HEK293 (cell line): Measurements from ENCODE around the gene ELOA2.
A peak's percentile ranks its signal among the peaks of the same experiment; 100 is the strongest.

Source experiments
- CTCF ChIA-PET: fragments of 350-600 bp; formaldehyde crosslinking; extraction: SDS; loops from one replicate; lab custom pipeline; 2021; ENCODE audit warnings: antibody characterized with exemption; lab: Yijun Ruan, JAX
- POLR2A ChIA-PET: fragments of 300-600 bp; formaldehyde crosslinking; extraction: SDS; loops from one replicate; lab custom pipeline; 2020; ENCODE audit warnings: antibody characterized with exemption, inconsistent platforms; lab: Yijun Ruan, JAX
- H3K27ac ChIP-seq: fragments of 200-500 bp; sonication (Bioruptor generic); 2 replicates; pipeline ENCODE4 v1.5.1; 2014; ENCODE audit warnings: low read depth, low read length, control low read depth, inconsistent platforms; ENCODE audit errors: extremely low read depth
- H3K36me3 ChIP-seq, 2 experiments: fragments of 200-500 bp in 1 of 2; sonication (Bioruptor generic) in 1 of 2; 1 replicate in 1 of 2; 2 replicates in 1 of 2; pipeline ENCODE4 v1.5.1; 2014 to 2017; ENCODE audit warnings: inconsistent platforms in 2 of 2, low read length in 2 of 2; ENCODE audit not compliant: control insufficient read depth in 2 of 2, insufficient read depth in 1 of 2
- H3K4me1 ChIP-seq: fragments of 200-500 bp; sonication (Bioruptor generic); 2 replicates; pipeline ENCODE4 v1.5.1; 2014; ENCODE audit warnings: mild to moderate bottlenecking, low read length, inconsistent platforms; ENCODE audit not compliant: control insufficient read depth, insufficient read depth
- H3K4me3 ChIP-seq: 2 replicates; pipeline ENCODE4 v1.5.1; 2011; ENCODE audit warnings: low read depth, mild to moderate bottlenecking, control low read depth, low read length, moderate library complexity
- H3K9me3 ChIP-seq: fragments of 200-500 bp; sonication (Bioruptor generic); 2 replicates; pipeline ENCODE4 v1.5.1; 2014; ENCODE audit warnings: low read depth, low read length, inconsistent platforms; ENCODE audit not compliant: control insufficient read depth, insufficient read depth
- ELK4 ChIP-seq: IDR thresholded peaks from 2 replicates; pipeline ENCODE4 v1.6.1; 2011; ENCODE audit warnings: mild to moderate bottlenecking, low read depth, low read length, borderline replicate concordance
- KLF10 ChIP-seq: fragments of 450-650 bp; IDR thresholded peaks from 2 replicates; pipeline ENCODE4 v1.5.1; 2018; ENCODE audit warnings: missing biosample characterization, mild to moderate bottlenecking, missing genetic modification characterization
- KLF17 ChIP-seq: fragments of 450-650 bp; formaldehyde crosslinking; IDR thresholded peaks from 2 replicates; pipeline ENCODE4 v1.5.1; 2016; ENCODE audit warnings: missing biosample characterization, missing genetic modification characterization
- KLF8 ChIP-seq: fragments of 450-650 bp; formaldehyde crosslinking; IDR thresholded peaks from 2 replicates; pipeline ENCODE4 v1.5.1; 2016; ENCODE audit warnings: missing biosample characterization, missing genetic modification characterization
- PRDM4 ChIP-seq: fragments of 450-650 bp; formaldehyde crosslinking; IDR thresholded peaks from 2 replicates; pipeline ENCODE4 v1.5.1; 2017; ENCODE audit warnings: missing biosample characterization, missing genetic modification characterization
- PRDM6 ChIP-seq: fragments of 450-650 bp; formaldehyde crosslinking; IDR thresholded peaks from 2 replicates; pipeline ENCODE4 v1.5.1; 2017; ENCODE audit warnings: missing biosample characterization, missing genetic modification characterization
- TSHZ1 ChIP-seq: fragments of 450-650 bp; formaldehyde crosslinking; IDR thresholded peaks from 2 replicates; pipeline ENCODE4 v1.5.1; 2016; ENCODE audit warnings: missing biosample characterization, missing genetic modification characterization, borderline replicate concordance
- ZFHX2 ChIP-seq: fragments of 450-650 bp; formaldehyde crosslinking; conservative IDR thresholded peaks from 2 replicates; pipeline ENCODE4 v1.5.1; 2016; ENCODE audit warnings: missing biosample characterization, missing genetic modification characterization
- ZNF157 ChIP-seq: fragments of 450-650 bp; formaldehyde crosslinking; IDR thresholded peaks from 2 replicates; pipeline ENCODE4 v1.5.1; 2016; ENCODE audit warnings: missing biosample characterization, missing genetic modification characterization
- ZNF24 ChIP-seq: fragments of 450-650 bp; formaldehyde crosslinking; IDR thresholded peaks from 2 replicates; pipeline ENCODE4 v1.5.1; 2016; ENCODE audit warnings: missing biosample characterization, missing genetic modification characterization
- ZNF266 ChIP-seq: fragments of 450-650 bp; formaldehyde crosslinking; IDR thresholded peaks from 2 replicates; pipeline ENCODE4 v1.5.1; 2016; ENCODE audit warnings: missing biosample characterization, missing genetic modification characterization, low read depth
- ZNF324 ChIP-seq: fragments of 450-650 bp; formaldehyde crosslinking; IDR thresholded peaks from 2 replicates; pipeline ENCODE4 v1.5.1; 2016; ENCODE audit warnings: missing biosample characterization, missing genetic modification characterization
- ZNF366 ChIP-seq: fragments of 450-650 bp; formaldehyde crosslinking; conservative IDR thresholded peaks from 2 replicates; pipeline ENCODE4 v1.5.1; 2016; ENCODE audit warnings: missing biosample characterization, missing genetic modification characterization
- ZNF658 ChIP-seq: fragments of 450-650 bp; formaldehyde crosslinking; IDR thresholded peaks from 2 replicates; pipeline ENCODE4; 2016; ENCODE audit warnings: missing biosample characterization, missing genetic modification characterization
- ZNF747 ChIP-seq: fragments of 450-650 bp; formaldehyde crosslinking; IDR thresholded peaks from 2 replicates; pipeline ENCODE4 v1.5.1; 2016; ENCODE audit warnings: missing biosample characterization, missing genetic modification characterization
- ZNF843 ChIP-seq: fragments of 450-650 bp; formaldehyde crosslinking; IDR thresholded peaks from 2 replicates; pipeline ENCODE4 v1.5.1; 2016; ENCODE audit warnings: missing biosample characterization, missing genetic modification characterization
- ZSCAN18 ChIP-seq: fragments of 450-650 bp; formaldehyde crosslinking; IDR thresholded peaks from 2 replicates; pipeline ENCODE4 v1.5.1; 2016; ENCODE audit warnings: missing biosample characterization, missing genetic modification characterization

ELOA2 gene

GRCh38 chr18:47035156-47035671 is at the start of gene ELOA2:
ELOA2 (minus strand) TSS chr18:47035621; CDS start chr18:47035264, 357 bp downstream.
- ChIA-PET POLR2A (interaction anchor here (0.6 kb wide), 1 partner anchor 9 kb away, joined by 5 read pairs; no protein-coding TSS in a partner anchor), CTCF (interaction anchor here (0.6 to 1.0 kb wide), 2 partner anchors 30 to 85 kb away, joined by 3 to 5 read pairs; no protein-coding TSS in a partner anchor)
- Histone ChIP-seq H3K4me1 (no peaks in the 10 kb centered on the region), H3K9me3 (no peaks in the 10 kb centered on the region), H3K4me3 (no peak within 1 kb of the TSS), H3K36me3 (no peaks in the 10 kb centered on the region), H3K27ac (no peak within 1 kb of the TSS)
- no peak for TF ChIP-seq KLF17 (tag by site-specific recombination)
- TF ChIP-seq ZNF324 (tag by site-specific recombination) = no peak

- ChIA-PET CTCF (interaction anchor here (0.8 to 1.3 kb wide), 2 partner anchors 18 to 31 kb away, joined by 4 to 5 read pairs; no protein-coding TSS in a partner anchor), POLR2A (no interaction called here)
- H3K27ac ChIP-seq = no peak overlapping the region
- no peak overlapping the region for H3K4me3 ChIP-seq
- no peaks in the 10 kb centered on the region for H3K9me3 ChIP-seq
- H3K4me1 ChIP-seq = no peaks in the 10 kb centered on the region
- TF ChIP-seq ZNF658 (tag by site-specific recombination) (no peak), ZFHX2 (no peak), PRDM6 (tag by site-specific recombination) (no peak), KLF8 (no peak), ZNF747 (tag by site-specific recombination) (no peak), ZNF266 (tag by site-specific recombination) (no peak), PRDM4 (tag by site-specific recombination) (no peak), KLF10 (tag by site-specific recombination) (no peak), ZNF843 (tag by site-specific recombination) (no peak)
- H3K36me3 ChIP-seq = no peaks in the 10 kb centered on the region
Measured at GRCh38 chr18:47081578-47081977, 46.2 kb upstream of the ELOA2 start.

GRCh38 chr18:47080872-47081271 is 45.5 kb upstream of the ELOA2 start:
- CTCF ChIA-PET = interaction anchor here (0.8 kb wide), 1 partner anchor 19 kb away, joined by 4 read pairs; no protein-coding TSS in a partner anchor
- no peaks in the 10 kb centered on the region for H3K9me3 ChIP-seq
- H3K4me3 ChIP-seq = no peak overlapping the region
- H3K27ac ChIP-seq = no peak overlapping the region
- POLR2A ChIA-PET = no interaction called here
- no peaks in the 10 kb centered on the region for H3K4me1 ChIP-seq
- no peaks in the 10 kb centered on the region for H3K36me3 ChIP-seq
- TF ChIP-seq ELK4 (no peak), ZSCAN18 (tag by site-specific recombination) (no peak), ZNF24 (tag by site-specific recombination) (no peak), ZNF157 (tag by site-specific recombination) (no peak), TSHZ1 (no peak), ZNF366 (tag by site-specific recombination) (peak; percentile 70)
